Large intestine (tissue), 3 donors: ENCODE measurements around the gene UPB1. TPM values are rescaled to one million over a fixed set of nuclear protein-coding genes. Genes with fewer than 3 reads are reported as not detected.
A peak's percentile ranks its signal among the peaks of the same experiment; 100 is the strongest.
"Not testable (repeated sequence)": the region's sequence is repeated elsewhere in the genome, so short reads cannot be mapped to it uniquely, and the experiment has no call there.

ENCODE experiments used
- DNase-seq, 2 donors: peaks; one replicate each; pipeline versions ENCODE4 v3.0.0 to v3.0.0-alpha.2; 2013
- H3K27ac ChIP-seq: one replicate; pipeline ENCODE4 v1.5.1; 2013; ENCODE audit warnings: low read length
- H3K27me3 ChIP-seq: 2 replicates; pipeline ENCODE4 v1.6.1; 2013; ENCODE audit warnings: low read length; ENCODE audit not compliant: control insufficient read depth, insufficient read depth
- H3K36me3 ChIP-seq: 2 replicates; pipeline ENCODE4 v1.6.1; 2013; ENCODE audit warnings: low read length; ENCODE audit not compliant: control insufficient read depth, insufficient read depth
- H3K4me1 ChIP-seq: one replicate; pipeline ENCODE4 v1.6.1; 2013; ENCODE audit warnings: low read length; ENCODE audit not compliant: control insufficient read depth, insufficient read depth
- H3K4me3 ChIP-seq: one replicate; pipeline ENCODE4 v1.5.1; 2013; ENCODE audit warnings: low read length
- H3K9me3 ChIP-seq: one replicate; pipeline ENCODE4 v1.6.1; 2013; ENCODE audit warnings: mild to moderate bottlenecking, low read depth, low read length, moderate library complexity; ENCODE audit not compliant: control insufficient read depth
- WGBS: methylation state at CpG from one replicate; pipeline ENCODE4 v1.1.5; 2013; ENCODE audit warnings: low lambda C conversion rate; ENCODE audit not compliant: insufficient coverage; 5-methylcytosine and 5-hydroxymethylcytosine counted together
- polyA plus RNA-seq: library from polyadenylated mRNA; unstranded; fragments of 120-200 nt; gene quantifications from one replicate; pipeline ENCODE4 v1.2.1, GENCODE V29; 2013

The UPB1 gene
- polyA plus RNA-seq, 1 donor: 12.2 TPM

DNA sequence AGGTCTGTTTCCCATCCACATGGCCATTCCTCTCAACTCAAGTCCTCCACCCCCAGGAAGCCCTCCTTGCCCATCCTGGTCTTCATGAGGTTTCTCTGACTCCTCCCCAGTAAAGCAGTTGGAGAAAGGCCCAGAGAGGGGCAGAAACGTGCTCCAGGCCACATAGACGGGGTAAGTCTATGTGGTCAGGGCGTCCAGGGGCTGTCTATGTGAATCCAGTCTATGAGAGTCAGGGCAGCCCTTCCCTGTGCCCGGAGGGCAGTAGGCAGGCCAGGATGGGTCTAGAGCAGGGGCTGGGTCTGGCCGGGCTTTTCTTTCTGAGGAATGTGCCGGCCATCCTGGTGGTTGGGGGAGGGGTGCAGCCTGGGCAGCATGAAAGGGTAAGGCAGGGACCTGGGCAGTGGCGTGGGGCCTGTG, 48.1 kb downstream of the UPB1 start:
- Histone ChIP-seq H3K4me1 (peaks cover 6% of the 10 kb centered on the region), H3K9me3 (no peaks in the 10 kb centered on the region), H3K4me3 (no peak overlapping the region), H3K36me3 (peaks cover 85% of the 10 kb centered on the region), H3K27ac (no peak overlapping the region), H3K27me3 (no peaks in the 10 kb centered on the region)
- no CpG with 5 or more reads among the region's 7 CpGs for WGBS
- no peak for DNase-seq

DNA sequence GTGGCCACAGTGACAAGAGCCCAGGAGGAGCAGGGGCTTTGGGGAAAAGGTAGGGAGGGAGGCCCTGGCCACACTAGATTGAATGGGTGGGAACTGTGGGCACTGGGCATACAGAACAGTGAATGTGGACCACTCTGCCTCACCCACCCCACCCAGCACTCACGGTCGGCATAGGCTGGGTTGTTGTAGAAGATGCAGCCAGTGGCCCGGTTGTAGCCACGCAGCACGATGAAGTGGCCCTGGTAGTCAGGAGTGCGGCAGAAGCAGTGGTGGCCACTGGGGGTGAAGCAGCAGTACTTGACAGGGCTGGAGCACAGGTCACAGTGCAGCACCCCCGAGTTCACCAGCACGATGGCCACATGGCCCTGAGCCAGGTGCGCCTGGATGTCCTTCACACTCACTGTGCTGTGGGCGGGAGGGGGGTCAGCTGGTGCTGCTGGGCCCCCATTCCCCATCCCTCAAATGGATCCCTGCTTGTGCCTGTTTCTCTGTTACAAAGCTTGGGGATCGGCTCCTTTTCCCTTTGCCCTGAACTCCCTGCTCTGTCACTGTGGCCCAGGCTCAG, 48.6 kb downstream of the UPB1 start:
- WGBS: no CpG with 5 or more reads among the region's 11 CpGs
- no peak overlapping the region for H3K27ac ChIP-seq
- H3K27me3 ChIP-seq: no peaks in the 10 kb centered on the region
- H3K4me3 ChIP-seq: no peak overlapping the region
- peaks cover 90% of the 10 kb centered on the region for H3K36me3 ChIP-seq
- H3K4me1 ChIP-seq: peaks cover 6% of the 10 kb centered on the region
- no peak for DNase-seq
- H3K9me3 ChIP-seq: no peaks in the 10 kb centered on the region

DNA sequence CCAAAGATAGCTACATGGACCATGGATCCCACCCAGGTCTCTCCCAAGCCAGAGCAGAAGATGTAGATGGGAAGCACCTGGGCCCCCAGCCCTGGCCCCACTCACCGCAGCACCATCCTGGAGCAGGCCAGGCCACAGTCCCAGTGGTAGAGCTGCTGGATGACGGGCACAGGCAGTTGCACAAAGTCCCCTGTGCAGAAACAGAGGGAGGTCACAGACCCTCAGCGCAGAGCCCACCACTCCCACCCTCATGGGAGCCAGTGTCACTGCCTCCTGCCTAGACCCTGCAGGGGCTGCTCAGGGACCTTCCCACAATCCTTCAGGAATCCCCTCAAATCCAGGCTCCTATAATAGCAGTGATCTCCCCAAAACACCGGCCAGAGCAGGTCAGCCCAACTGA, 53.7 kb downstream of the UPB1 start:
- WGBS: no CpG with 5 or more reads among the region's 4 CpGs
- Histone ChIP-seq H3K9me3 (no peaks in the 10 kb centered on the region), H3K36me3 (peaks cover 74% of the 10 kb centered on the region), H3K27me3 (no peaks in the 10 kb centered on the region), H3K4me1 (peaks cover 51% of the 10 kb centered on the region), H3K27ac (no peak overlapping the region), H3K4me3 (no peak overlapping the region)
- no peak for DNase-seq

DNA sequence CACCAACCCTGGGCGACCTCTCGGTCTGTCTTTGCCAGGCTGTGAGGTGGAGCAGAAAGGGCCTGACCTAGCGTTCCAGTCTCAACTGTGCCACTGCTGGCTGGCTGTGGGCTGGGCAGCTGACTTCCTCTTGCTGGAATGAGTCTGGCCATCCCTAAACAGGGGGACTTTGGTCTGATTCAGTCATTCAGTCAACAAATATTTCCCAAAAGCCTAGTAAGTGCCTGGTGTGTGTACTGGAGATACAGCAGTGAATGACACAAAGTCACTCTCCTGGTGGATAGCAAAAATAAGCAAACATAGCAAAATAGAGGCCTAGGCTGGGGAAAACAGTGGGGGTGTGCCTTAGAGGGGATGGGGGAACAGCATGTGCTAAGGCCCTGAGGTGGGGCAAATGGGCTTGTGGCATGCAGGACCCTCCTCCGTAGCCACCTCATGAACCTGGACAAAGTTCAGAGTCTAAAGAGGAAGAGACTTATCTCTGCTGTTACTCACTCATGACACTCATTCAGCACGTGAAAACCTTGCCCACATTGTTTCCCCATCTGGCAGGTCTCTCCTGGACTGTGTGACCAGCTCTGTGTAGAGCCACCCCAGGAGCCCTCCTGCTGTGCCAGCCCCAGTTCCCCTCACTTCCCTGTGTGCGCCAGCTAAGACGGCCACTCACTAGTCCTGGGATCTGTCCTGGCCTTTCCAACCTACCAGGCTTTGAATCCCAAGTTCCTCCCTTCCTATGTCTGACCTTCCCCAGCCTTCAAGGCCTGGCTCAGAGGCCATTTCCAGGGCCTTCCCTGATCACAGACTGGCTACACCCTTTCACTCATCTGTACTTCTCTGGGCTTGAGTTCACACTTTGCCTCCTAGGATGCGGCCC, 55.1 kb downstream of the UPB1 start:
- Histone ChIP-seq H3K4me3 (no peak overlapping the region), H3K27ac (peak overlapping the region; percentile 87), H3K9me3 (no peaks in the 10 kb centered on the region), H3K4me1 (peaks cover 52% of the 10 kb centered on the region), H3K27me3 (no peaks in the 10 kb centered on the region), H3K36me3 (peaks cover 60% of the 10 kb centered on the region)
- WGBS: no CpG with 5 or more reads among the region's 8 CpGs
- DNase-seq: peak; percentile 86 to 94

DNA sequence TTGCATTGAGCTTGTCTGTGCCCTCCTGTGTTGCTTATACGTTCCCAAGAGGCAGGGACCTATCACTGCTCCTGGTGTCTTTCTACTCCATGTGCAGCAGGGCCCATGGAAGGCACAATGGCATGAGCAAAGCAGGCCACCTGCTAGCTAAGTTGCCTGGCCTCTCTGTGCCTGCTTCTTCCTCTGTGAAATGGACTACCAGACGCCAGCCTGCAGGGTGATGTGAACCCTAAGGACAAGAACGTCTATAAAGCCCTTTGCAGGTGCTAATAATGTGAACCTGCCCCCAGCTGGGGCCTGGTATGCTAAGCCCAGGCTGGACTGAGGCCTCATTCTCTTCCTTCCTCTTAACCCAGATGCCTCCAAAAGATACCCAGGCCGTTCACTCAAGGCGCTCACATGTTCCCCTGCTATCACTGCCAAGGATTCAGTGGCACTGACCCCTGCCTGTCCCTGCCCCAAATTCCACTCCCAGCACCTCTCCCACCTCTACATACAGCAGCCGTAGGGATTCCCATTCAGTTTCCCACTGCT, 55.8 kb downstream of the UPB1 start:
- Histone ChIP-seq H3K9me3 (no peaks in the 10 kb centered on the region), H3K4me3 (no peak overlapping the region), H3K27ac (peak overlapping the region; percentile 87), H3K4me1 (peaks cover 52% of the 10 kb centered on the region), H3K27me3 (no peaks in the 10 kb centered on the region), H3K36me3 (peaks cover 58% of the 10 kb centered on the region)
- WGBS: no CpG with 5 or more reads among the region's 6 CpGs
- peak in 1 of 2 donors; percentile 23 for DNase-seq

DNA sequence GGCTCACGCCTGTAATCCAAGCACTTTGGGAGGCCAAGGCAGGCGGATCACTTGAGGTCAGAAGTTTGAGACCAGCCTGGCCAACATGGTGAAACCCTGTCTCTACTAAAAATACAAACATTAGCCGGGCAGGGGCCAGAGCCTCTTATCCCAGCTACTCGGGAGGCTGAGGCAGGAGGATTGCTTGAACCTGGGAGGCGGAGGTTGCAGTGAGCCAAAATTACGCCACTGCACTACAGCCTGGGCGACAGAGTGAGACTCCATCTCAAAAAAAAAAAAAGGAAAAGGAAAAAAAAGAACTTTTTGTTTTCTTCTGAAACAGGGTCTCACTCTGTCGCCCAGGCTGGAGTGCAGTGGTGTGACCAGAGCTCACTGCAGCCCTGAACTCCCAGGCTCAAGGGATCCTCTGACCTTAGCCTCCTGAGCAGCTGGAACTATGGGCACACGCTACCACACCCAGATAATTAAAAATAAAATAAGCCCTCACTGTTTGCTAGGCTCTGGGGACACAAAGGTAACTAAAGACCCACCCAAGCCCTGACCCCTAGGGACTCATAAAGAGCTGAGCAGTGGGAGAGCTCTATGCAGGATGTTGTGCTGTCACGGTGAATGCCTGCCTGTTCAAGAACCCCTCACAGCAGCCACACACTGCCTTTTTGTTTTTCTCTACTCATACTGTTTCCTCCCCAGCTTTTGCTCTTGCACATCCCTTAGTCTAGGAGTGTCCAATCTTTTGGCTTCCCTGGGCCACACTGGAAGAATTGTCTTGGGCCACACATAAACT, 57.6 kb downstream of the UPB1 start:
- not testable (repeated sequence) for H3K27me3 ChIP-seq, H3K9me3 ChIP-seq
- DNase-seq: peak in 1 of 2 donors; percentile 30
- Histone ChIP-seq H3K27ac (peak overlapping the region; percentile 95), H3K4me1 (peaks cover 56% of the 10 kb centered on the region), H3K4me3 (peak overlapping the region; percentile 93), H3K36me3 (peaks cover 45% of the 10 kb centered on the region)
- WGBS: no CpG with 5 or more reads among the region's 10 CpGs

DNA sequence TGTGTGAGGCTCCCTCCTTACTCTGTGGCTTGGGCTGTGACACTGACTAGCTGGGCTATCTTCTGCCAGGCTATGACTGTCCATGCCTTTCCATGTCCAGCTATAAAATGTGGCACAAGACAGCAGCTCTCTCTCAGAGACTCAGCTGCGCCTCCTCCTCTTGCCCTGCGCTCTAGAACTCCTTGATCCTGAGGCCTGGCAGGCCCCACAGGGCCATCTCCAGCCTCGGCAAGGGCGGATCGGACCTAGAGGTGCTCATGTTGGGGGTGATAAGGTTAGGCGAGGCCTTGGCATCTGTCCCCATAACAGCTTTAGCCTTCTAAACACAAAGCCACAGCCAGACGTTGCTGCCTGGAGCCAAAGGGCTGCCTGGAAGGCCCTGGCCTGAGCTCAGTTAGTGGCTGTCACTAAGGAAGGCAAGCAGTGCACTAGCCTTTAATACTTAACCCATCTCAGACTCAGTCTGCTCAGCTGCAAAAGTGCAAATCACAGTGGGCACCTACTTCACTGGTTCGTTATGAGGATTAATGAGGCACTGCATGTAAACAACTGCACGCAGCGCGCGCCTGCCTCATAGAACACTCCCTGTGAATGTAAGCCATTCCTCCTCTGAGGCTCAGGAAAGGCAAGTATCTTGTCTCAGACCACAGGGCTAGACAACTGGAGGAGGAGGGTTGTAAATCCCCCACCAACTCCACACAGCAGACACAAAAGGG, 58.6 kb downstream of the UPB1 start:
- WGBS: no CpG with 5 or more reads among the region's 12 CpGs
- Histone ChIP-seq H3K27ac (peak overlapping the region; percentile 95), H3K4me3 (peak overlapping the region; percentile 93), H3K27me3 (no peaks in the 10 kb centered on the region), H3K9me3 (no peaks in the 10 kb centered on the region), H3K4me1 (peaks cover 56% of the 10 kb centered on the region), H3K36me3 (peaks cover 44% of the 10 kb centered on the region)
- DNase-seq: peak; percentile 34 to 71

DNA sequence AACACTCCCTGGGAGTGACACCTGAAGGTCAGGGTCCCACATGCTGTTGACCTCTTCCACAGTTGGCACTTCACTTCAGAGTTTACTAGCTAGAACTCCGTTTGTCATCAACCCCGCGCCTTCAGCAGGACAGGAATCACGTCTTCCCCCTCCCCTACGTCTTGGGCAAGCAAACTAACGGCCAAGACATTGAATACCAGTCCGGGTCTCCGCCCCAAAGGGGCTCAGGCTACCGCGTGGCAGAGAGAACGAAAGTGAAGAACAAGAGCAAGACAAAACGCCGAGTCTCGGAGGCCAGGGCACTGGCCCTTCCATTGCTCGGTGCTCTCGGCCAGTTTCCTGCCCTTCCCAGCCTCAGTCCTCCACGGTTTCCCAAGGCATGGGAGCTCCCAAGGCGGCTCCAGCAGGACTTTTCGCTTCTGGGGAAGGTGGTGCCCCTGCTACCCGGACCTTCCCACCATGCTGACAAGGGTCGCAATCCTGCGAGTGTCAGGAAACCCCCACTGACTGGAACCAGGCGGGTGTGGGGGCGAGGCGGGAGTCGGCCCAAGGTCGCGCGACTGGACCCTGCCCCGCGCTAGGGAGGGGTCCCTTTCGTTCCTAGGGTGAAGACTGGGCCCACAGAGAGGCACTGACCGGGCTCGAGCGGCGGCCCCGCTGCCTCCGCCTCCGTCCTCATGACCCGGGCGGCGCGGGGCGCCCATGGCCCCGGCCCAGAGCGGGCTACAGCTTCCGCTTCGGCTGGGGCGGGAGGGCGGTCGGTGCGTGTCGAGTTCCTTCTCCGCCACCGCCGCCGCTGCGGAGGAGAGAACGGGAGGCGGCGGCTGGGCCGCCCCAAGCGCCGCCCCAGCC, 59.4 kb downstream of the UPB1 start, which contains the start of gene GUCD1:
Gene GUCD1 (minus strand): TSS at position 826 of the 852 bp plus-strand sequence. CDS start 147 bp downstream, at position 679.
- Histone ChIP-seq H3K9me3 (no peaks in the 10 kb centered on the region), H3K27me3 (no peaks in the 10 kb centered on the region), H3K27ac (peak within 1 kb of the TSS; percentile 96), H3K4me1 (peaks cover 48% of the 10 kb centered on the region), H3K36me3 (peaks cover 44% of the 10 kb centered on the region), H3K4me3 (peak within 1 kb of the TSS; percentile 93)
- WGBS: no CpG with 5 or more reads among the region's 64 CpGs
- peak in 1 of 2 donors; percentile 35 for DNase-seq
